Loucy (cell line): ENCODE data around the gene PCSK2.

ENCODE experiments used
- H2AFZ ChIP-seq: fragments of 200-600 bp; sonication (generic); 2 replicates; pipeline ENCODE4 v1.6.0; 2016; ENCODE audit warnings: antibody characterized with exemption, mild to moderate bottlenecking, low read length, moderate library complexity
- H3F3A ChIP-seq: fragments of 200-600 bp; 2 replicates; pipeline ENCODE4 v1.6.0; 2016; ENCODE audit warnings: antibody characterized with exemption, low read depth, mild to moderate bottlenecking
- H3K27me3 ChIP-seq: fragments of 200-600 bp; sonication (generic); 2 replicates; pipeline ENCODE4 v1.6.1; 2014; ENCODE audit warnings: low read length, mild to moderate bottlenecking; ENCODE audit not compliant: insufficient read depth, poor library complexity, severe bottlenecking
- H3K36me3 ChIP-seq: fragments of 200-600 bp; sonication (generic); 2 replicates; pipeline ENCODE4 v1.6.1; 2016; ENCODE audit warnings: low read length; ENCODE audit not compliant: insufficient read depth
- H3K4me1 ChIP-seq: fragments of 200-600 bp; sonication (generic); 2 replicates; pipeline ENCODE4 v1.5.1; 2014; ENCODE audit warnings: low read length, mild to moderate bottlenecking; ENCODE audit not compliant: insufficient read depth, poor library complexity, severe bottlenecking
- H3K4me2 ChIP-seq: fragments of 200-600 bp; sonication (generic); 2 replicates; pipeline ENCODE4 v1.6.0; 2014; ENCODE audit warnings: antibody characterized with exemption, low read length, low read depth, mild to moderate bottlenecking; ENCODE audit not compliant: poor library complexity, severe bottlenecking
- H3K4me3 ChIP-seq: fragments of 200-600 bp; sonication (generic); 2 replicates; pipeline ENCODE4 v1.5.1; 2014; ENCODE audit warnings: low read length, mild to moderate bottlenecking, mixed read lengths; ENCODE audit not compliant: poor library complexity, severe bottlenecking
- H3K79me2 ChIP-seq: fragments of 200-600 bp; sonication (generic); 2 replicates; pipeline ENCODE4 v1.6.1; 2014; ENCODE audit warnings: low read length; ENCODE audit not compliant: insufficient read depth
- H3K9ac ChIP-seq: fragments of 200-600 bp; sonication (generic); 2 replicates; pipeline ENCODE4 v1.6.0; 2014; ENCODE audit warnings: mild to moderate bottlenecking, low read depth, low read length, moderate library complexity; ENCODE audit not compliant: poor library complexity, severe bottlenecking
- H3K9me2 ChIP-seq: fragments of 200-600 bp; sonication (generic); replicated peaks from 2 replicates; pipeline ENCODE4 v1.6.1; 2016; ENCODE audit warnings: low read depth, low read length, mixed read lengths
- H3K9me3 ChIP-seq: fragments of 200-600 bp; sonication (generic); 2 replicates; pipeline ENCODE4 v1.6.1; 2014; ENCODE audit warnings: mild to moderate bottlenecking, antibody characterized with exemption, low read length, low read depth; ENCODE audit not compliant: insufficient read depth
- H4K20me1 ChIP-seq: fragments of 200-600 bp; sonication (generic); 2 replicates; pipeline ENCODE4 v1.6.0; 2014; ENCODE audit warnings: antibody characterized with exemption, low read length, mild to moderate bottlenecking; ENCODE audit not compliant: insufficient read depth, poor library complexity, severe bottlenecking
- EZH2phosphoT487 ChIP-seq: fragments of 200-600 bp; IDR thresholded peaks from 2 replicates; pipeline ENCODE4 v1.6.1; 2018; ENCODE audit warnings: antibody characterized with exemption, mild to moderate bottlenecking, moderate library complexity, borderline replicate concordance
- TF ChIP-seq, protein P1 (sequence below): fragments of 200-600 bp; sonication (generic); conservative IDR thresholded peaks from 2 replicates; pipeline ENCODE4 v1.5.1; 2014; ENCODE audit warnings: mild to moderate bottlenecking, antibody characterized with exemption, low read length

The PCSK2 gene

DNA sequence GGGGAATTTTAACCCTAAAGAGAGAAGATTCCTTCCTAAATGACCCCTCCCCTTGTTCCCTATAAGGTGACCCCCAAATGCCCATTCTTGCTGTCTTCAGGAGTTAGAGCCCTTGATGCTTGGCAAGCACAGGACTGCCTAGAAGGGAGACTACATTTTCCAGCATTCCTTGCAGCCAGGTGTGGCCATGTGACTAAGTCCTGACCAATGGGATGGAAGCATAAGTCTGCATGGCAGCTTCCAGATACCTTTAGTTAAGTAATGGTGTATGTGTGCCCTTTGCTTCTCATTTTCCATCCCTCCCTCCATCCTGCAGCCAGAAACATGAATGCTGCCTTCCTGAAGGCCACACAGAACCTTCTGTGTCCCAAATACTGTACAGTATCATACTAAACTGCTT lies 298.8 kb downstream of the PCSK2 start:
- H4K20me1 ChIP-seq, result no peaks in the 10 kb centered on the region
- no peaks in the 10 kb centered on the region for H3K27me3 ChIP-seq
- H3K9me3 ChIP-seq, result no peaks in the 10 kb centered on the region
- no peak overlapping the region for H3K9ac ChIP-seq
- H3K4me2 ChIP-seq, result no peak overlapping the region
- no peaks in the 10 kb centered on the region for H3K9me2 ChIP-seq
- no peaks in the 10 kb centered on the region for H3F3A ChIP-seq
- TF ChIP-seq, protein P1, sequence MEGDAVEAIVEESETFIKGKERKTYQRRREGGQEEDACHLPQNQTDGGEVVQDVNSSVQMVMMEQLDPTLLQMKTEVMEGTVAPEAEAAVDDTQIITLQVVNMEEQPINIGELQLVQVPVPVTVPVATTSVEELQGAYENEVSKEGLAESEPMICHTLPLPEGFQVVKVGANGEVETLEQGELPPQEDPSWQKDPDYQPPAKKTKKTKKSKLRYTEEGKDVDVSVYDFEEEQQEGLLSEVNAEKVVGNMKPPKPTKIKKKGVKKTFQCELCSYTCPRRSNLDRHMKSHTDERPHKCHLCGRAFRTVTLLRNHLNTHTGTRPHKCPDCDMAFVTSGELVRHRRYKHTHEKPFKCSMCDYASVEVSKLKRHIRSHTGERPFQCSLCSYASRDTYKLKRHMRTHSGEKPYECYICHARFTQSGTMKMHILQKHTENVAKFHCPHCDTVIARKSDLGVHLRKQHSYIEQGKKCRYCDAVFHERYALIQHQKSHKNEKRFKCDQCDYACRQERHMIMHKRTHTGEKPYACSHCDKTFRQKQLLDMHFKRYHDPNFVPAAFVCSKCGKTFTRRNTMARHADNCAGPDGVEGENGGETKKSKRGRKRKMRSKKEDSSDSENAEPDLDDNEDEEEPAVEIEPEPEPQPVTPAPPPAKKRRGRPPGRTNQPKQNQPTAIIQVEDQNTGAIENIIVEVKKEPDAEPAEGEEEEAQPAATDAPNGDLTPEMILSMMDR, result no peak
- TF ChIP-seq EZH2phosphoT487, result no peak
- peaks cover 5% of the 10 kb centered on the region for H3K4me1 ChIP-seq
- H2AFZ ChIP-seq, result peak overlapping the region; percentile 73; the same call in 1 of the 2 replicates
- no peak overlapping the region for H3K4me3 ChIP-seq
- H3K36me3 ChIP-seq, result no peaks in the 10 kb centered on the region
- no peaks in the 10 kb centered on the region for H3K79me2 ChIP-seq

DNA sequence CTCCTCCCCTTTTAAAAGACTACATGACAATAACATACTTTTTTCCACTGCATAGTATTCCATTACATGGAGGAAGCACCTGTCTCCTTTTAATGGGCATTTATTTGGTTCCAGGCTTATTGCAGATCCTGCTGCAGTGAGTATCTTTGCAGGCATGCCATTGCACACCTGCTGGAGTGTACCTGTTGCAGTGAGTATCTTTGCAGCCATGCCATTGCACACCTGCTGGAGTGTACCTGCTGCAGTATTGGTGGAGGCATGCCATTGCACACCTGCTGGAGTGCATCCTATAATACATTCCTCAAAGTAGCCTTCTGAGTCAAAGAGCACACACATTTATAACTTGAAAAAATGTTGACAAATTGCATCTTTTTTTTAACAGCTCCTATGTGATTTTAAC lies 302.7 kb downstream of the PCSK2 start:
- Histone ChIP-seq H3K9me3 (no peaks in the 10 kb centered on the region), H3K4me3 (no peak overlapping the region), H3K9me2 (no peaks in the 10 kb centered on the region), H2AFZ (no peak overlapping the region), H3K4me1 (peaks cover 18% of the 10 kb centered on the region), H4K20me1 (no peaks in the 10 kb centered on the region), H3K36me3 (no peaks in the 10 kb centered on the region), H3K79me2 (no peaks in the 10 kb centered on the region), H3F3A (no peaks in the 10 kb centered on the region), H3K9ac (no peak overlapping the region), H3K4me2 (no peak overlapping the region), H3K27me3 (no peaks in the 10 kb centered on the region)
- TF ChIP-seq, protein P1, result no peak
- TF ChIP-seq EZH2phosphoT487, result no peak

DNA sequence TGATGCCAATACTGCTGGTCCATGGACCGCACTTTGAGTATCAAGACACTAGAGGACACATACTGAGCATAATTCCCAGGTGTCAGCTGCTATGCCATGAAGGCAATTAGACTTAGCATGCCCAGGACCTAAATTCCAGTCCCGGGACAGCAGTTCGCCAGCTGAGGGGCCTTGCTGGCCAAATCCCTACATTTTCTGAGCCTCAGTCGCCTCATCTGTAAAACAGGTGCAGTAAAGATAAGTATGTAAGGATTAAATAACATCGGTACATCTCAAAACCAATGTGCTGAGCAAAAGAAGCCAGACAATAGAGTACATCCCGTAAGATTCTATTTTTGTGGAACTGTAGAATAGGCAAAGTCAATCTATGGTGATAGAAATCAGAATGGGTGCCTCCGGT lies 303.3 kb downstream of the PCSK2 start:
- H3K27me3 ChIP-seq, result no peaks in the 10 kb centered on the region
- H3F3A ChIP-seq, result no peaks in the 10 kb centered on the region
- H4K20me1 ChIP-seq, result no peaks in the 10 kb centered on the region
- no peak for TF ChIP-seq EZH2phosphoT487
- TF ChIP-seq, protein P1, result no peak
- no peaks in the 10 kb centered on the region for H3K9me3 ChIP-seq
- H3K4me2 ChIP-seq, result peak overlapping the region; percentile 60
- no peaks in the 10 kb centered on the region for H3K9me2 ChIP-seq
- H3K36me3 ChIP-seq, result no peaks in the 10 kb centered on the region
- peaks cover 18% of the 10 kb centered on the region for H3K4me1 ChIP-seq
- no peak overlapping the region for H3K4me3 ChIP-seq
- H2AFZ ChIP-seq, result no peak overlapping the region
- H3K79me2 ChIP-seq, result no peaks in the 10 kb centered on the region
- H3K9ac ChIP-seq, result no peak overlapping the region
